OCI-LY3 (cell line): ENCODE data around the gene SF3B4.

Experiments used
- CTCF ChIP-seq: fragments of 200-600, 300-600 bp; sonication (generic); IDR thresholded peaks from 2 replicates; pipeline ENCODE4 v1.5.1; 2014; ENCODE audit warnings: antibody characterized with exemption, low read length, low read depth
- EZH2phosphoT487 ChIP-seq: fragments of 200-600 bp; shearing (Covaris generic); IDR thresholded peaks from 2 replicates; pipeline ENCODE4 v1.6.1; 2018; ENCODE audit warnings: antibody characterized with exemption, mixed run types, low read depth

- TF ChIP-seq CTCF (no peak), EZH2phosphoT487 (no peak)
These were observed 31.0 kb downstream of the SF3B4 start for GRCh38 chr1:149896575-149896974.
